ENCODE results near the gene TRPV3. TPM values are rescaled to one million over a fixed set of nuclear protein-coding genes. Genes with fewer than 3 reads are reported as not detected.

TRPV3 gene
- total and polyA plus RNA-seq, 2 of the 13 experiments (the other 11 are each of a cell fraction or from before 2014, with no cell fraction given) = 0.90 to 1.0 TPM

DNA sequence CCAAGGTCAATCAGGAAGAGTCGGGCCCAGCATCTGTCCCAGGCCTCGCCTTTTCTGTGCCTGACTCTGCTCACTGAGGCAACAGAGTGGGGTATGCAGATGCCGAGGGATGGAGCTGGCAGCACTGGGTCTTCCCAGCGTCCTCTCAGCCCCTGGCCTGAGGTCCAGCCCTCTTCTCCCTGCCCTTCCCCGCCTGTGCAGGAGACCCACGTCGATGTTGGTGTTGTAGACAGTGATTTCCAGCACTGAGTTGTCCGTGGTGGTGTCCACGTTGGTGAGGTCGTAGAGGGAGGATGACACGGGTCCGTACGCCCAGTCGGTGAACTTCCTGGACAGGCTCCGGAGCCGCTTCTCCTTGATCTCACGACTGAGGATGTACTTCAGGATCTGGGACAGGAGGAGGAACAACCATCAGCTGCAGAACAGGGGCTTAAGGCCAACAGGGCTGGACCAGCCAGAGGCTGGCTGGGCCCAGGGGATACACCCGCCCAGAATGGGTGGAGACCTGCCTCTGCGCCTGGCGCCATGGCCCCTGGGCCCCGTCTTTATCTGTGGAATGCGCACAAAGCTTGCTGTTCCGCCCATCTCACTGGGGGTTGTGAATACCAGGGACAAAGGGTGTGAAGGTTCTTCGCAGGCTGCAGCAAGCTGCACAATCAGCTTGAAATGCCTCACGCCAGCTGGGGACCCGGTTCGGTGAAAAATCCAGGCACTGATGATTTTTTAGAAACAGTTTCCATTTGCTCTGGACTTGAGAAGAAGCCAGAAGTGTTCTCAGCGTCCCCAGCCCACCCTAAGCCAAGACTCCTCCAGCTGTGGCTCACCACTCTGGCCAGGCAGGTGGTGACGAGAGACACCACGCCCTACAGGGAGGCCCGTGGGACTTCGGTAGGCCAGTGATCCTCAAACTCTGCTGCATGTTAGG lies 27.5 kb downstream of the TRPV3 start (continued):
- TF ChIP-seq, protein P1, sequence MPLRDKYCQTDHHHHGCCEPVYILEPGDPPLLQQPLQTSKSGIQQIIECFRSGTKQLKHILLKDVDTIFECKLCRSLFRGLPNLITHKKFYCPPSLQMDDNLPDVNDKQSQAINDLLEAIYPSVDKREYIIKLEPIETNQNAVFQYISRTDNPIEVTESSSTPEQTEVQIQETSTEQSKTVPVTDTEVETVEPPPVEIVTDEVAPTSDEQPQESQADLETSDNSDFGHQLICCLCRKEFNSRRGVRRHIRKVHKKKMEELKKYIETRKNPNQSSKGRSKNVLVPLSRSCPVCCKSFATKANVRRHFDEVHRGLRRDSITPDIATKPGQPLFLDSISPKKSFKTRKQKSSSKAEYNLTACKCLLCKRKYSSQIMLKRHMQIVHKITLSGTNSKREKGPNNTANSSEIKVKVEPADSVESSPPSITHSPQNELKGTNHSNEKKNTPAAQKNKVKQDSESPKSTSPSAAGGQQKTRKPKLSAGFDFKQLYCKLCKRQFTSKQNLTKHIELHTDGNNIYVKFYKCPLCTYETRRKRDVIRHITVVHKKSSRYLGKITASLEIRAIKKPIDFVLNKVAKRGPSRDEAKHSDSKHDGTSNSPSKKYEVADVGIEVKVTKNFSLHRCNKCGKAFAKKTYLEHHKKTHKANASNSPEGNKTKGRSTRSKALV (CRISPR knock-in tag; IDR thresholded peaks at IDR 0.05) = peak; percentile 69; the same call in 1 of the 2 replicates
- TF ChIP-seq IRX3 (CRISPR knock-in tag; IDR thresholded peaks at IDR 0.05; ENCODE audit: borderline replicate concordance, low read depth) = 0 out of 2 replicates have a peak, but pooled peaks have one; percentile 35
- TF ChIP-seq, protein P2, sequence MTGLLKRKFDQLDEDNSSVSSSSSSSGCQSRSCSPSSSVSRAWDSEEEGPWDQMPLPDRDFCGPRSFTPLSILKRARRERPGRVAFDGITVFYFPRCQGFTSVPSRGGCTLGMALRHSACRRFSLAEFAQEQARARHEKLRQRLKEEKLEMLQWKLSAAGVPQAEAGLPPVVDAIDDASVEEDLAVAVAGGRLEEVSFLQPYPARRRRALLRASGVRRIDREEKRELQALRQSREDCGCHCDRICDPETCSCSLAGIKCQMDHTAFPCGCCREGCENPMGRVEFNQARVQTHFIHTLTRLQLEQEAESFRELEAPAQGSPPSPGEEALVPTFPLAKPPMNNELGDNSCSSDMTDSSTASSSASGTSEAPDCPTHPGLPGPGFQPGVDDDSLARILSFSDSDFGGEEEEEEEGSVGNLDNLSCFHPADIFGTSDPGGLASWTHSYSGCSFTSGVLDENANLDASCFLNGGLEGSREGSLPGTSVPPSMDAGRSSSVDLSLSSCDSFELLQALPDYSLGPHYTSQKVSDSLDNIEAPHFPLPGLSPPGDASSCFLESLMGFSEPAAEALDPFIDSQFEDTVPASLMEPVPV (CRISPR knock-in tag; IDR thresholded peaks at IDR 0.05) = peak; percentile 37; the same call in 1 of the 2 replicates
- TF ChIP-seq PHF21A (CRISPR knock-in tag; IDR thresholded peaks at IDR 0.05) = peak; percentile 63; the same call in 1 of the 2 replicates
- peak; percentile 52; the same call in 1 of the 2 replicates for TF ChIP-seq ZNF644 (CRISPR knock-in tag; IDR thresholded peaks at IDR 0.05; ENCODE audit: low read depth)
- TF ChIP-seq, protein P3, sequence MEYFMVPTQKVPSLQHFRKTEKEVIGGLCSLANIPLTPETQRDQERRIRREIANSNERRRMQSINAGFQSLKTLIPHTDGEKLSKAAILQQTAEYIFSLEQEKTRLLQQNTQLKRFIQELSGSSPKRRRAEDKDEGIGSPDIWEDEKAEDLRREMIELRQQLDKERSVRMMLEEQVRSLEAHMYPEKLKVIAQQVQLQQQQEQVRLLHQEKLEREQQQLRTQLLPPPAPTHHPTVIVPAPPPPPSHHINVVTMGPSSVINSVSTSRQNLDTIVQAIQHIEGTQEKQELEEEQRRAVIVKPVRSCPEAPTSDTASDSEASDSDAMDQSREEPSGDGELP (IDR thresholded peaks at IDR 0.05; ENCODE audit: borderline replicate concordance, low read depth) = peak; percentile 63; the same call in 1 of the 2 replicates
- TF ChIP-seq TAF1 (CRISPR knock-in tag; IDR thresholded peaks at IDR 0.05) = peak; percentile 40; the same call in 1 of the 2 replicates
- no peak for TF ChIP-seq GFI1 (CRISPR knock-in tag; IDR thresholded peaks at IDR 0.05; ENCODE audit: borderline replicate concordance)
- peak; percentile 44; the same call in 1 of the 2 replicates for TF ChIP-seq YEATS4 (CRISPR knock-in tag; IDR thresholded peaks at IDR 0.05; ENCODE audit: borderline replicate concordance)
- no peak for TF ChIP-seq EEA1 (CRISPR knock-in tag; IDR thresholded peaks at IDR 0.05; ENCODE audit: borderline replicate concordance)
- no peak for TF ChIP-seq ZNF337 (CRISPR knock-in tag; IDR thresholded peaks at IDR 0.05; ENCODE audit: borderline replicate concordance, low read depth)
- TF ChIP-seq XBP1 (CRISPR knock-in tag; IDR thresholded peaks at IDR 0.05) = no peak
- no peak for TF ChIP-seq SP1 (IDR thresholded peaks at IDR 0.05)
- TF ChIP-seq SP1 (CRISPR knock-in tag; IDR thresholded peaks at IDR 0.05) = peak; percentile 51
- TF ChIP-seq HNF4G (IDR thresholded peaks at IDR 0.05; ENCODE audit: borderline replicate concordance, low read depth, low read length) = peak; percentile 65; the same call in 1 of the 2 replicates
- no peak for TF ChIP-seq HNF4G (CRISPR knock-in tag; IDR thresholded peaks at IDR 0.05; ENCODE audit: borderline replicate concordance, low read depth)
- peak; percentile 17; the same call in 1 of the 2 replicates for TF ChIP-seq SALL2 (CRISPR knock-in tag; IDR thresholded peaks at IDR 0.05)
- TF ChIP-seq, protein P4, sequence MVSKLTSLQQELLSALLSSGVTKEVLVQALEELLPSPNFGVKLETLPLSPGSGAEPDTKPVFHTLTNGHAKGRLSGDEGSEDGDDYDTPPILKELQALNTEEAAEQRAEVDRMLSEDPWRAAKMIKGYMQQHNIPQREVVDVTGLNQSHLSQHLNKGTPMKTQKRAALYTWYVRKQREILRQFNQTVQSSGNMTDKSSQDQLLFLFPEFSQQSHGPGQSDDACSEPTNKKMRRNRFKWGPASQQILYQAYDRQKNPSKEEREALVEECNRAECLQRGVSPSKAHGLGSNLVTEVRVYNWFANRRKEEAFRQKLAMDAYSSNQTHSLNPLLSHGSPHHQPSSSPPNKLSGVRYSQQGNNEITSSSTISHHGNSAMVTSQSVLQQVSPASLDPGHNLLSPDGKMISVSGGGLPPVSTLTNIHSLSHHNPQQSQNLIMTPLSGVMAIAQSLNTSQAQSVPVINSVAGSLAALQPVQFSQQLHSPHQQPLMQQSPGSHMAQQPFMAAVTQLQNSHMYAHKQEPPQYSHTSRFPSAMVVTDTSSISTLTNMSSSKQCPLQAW (CRISPR knock-in tag; IDR thresholded peaks at IDR 0.05) = peak; percentile 69
- TF ChIP-seq ZNF510 (CRISPR knock-in tag; IDR thresholded peaks at IDR 0.05; ENCODE audit: low read depth) = no peak
- TF ChIP-seq, protein P5, sequence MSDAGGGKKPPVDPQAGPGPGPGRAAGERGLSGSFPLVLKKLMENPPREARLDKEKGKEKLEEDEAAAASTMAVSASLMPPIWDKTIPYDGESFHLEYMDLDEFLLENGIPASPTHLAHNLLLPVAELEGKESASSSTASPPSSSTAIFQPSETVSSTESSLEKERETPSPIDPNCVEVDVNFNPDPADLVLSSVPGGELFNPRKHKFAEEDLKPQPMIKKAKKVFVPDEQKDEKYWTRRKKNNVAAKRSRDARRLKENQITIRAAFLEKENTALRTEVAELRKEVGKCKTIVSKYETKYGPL (CRISPR knock-in tag; IDR thresholded peaks at IDR 0.05) = no peak
- no peak for TF ChIP-seq RBM22 (optimal IDR thresholded peaks at IDR 0.05; ENCODE audit: low read length)
- TF ChIP-seq MEIS2 (CRISPR knock-in tag; IDR thresholded peaks at IDR 0.05) = no peak; the same call in 1 of the 2 replicates
